HTERT RPE-1 (cell line): Measurements from ENCODE around the gene HEXD.
"Not testable (repeated sequence)": the region's sequence is repeated elsewhere in the genome, so short reads cannot be mapped to it uniquely, and the experiment has no call there.

Source experiments
- in situ Hi-C: fragments of 300-500 bp; cut with MboI; formaldehyde crosslinking; loops from 4 replicates; pipeline ENCODE4 v1.14.3; 2020; ENCODE audit warnings: low sequenced_read_pairs

The HEXD gene

DNA sequence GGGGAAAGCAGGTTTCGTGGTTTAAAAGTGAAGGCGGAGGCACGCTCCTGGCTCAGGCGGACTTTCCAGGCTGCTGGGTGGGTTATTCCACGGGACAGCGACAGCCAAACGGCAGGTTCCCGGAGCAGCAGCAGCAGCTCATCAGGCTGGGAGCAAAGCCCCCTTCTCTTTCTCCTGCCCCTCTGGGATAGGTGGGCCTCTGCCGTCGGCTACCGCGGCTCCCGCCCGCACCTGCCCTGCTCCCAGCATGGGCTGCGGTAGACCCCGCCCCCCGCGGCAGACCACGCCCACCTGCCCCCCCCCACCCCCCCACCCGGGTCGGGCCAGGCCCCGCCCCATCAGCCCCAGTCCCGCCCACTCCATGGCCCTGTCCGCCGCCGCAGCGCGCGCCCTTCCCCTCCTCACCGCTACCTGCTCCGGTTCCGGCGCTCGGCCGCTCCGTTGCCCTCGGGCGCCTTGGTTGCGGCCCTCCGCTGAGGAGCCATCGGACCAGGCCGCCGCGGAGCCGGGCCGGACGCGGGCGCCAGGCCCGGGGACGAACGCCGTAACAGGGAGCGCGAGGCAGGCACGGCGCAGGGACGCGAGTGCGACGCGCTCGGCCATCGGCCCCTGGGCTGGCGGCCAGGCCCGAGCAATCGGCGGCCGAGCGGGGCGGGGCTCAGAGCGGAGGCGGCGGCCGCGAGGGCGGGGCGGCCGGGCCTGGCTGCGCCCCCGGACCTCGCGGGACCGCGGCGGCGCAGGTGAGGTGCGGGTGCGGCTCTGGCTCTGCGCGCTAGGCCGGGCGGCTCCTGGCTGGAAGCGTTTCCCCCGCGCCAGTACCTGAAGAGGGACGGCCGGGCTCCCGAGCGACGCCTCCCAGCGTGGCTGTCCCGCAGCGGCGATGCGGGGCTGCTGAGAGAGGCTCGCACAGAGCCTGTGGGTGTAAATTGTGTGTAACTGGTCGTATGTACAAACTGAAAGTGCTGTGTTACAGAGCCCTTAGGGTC is at the start of gene HEXD, which contains the start of gene OGFOD3:
Gene HEXD, plus strand, starts transcription at position 347 of the 986 bp plus-strand sequence. CDS start 1,453 bp downstream, outside the sequence.
Gene OGFOD3, minus strand, starts transcription at position 586 of the 986 bp plus-strand sequence. Its CDS starts 101 bp downstream, at position 485.
- in situ Hi-C loops, result no loop called here

- in situ Hi-C loops, result no loop called here
These were observed 48.9 kb upstream of the HEXD start for GRCh38 chr17:82369211-82369610.

GRCh38 chr17:82370471-82371332 is 47.4 kb upstream of the HEXD start:
- in situ Hi-C loops, result no loop called here

GRCh38 chr17:82371333-82372248 is 46.6 kb upstream of the HEXD start, which contains the start of gene UTS2R:
Gene UTS2R (plus strand): TSS chr17:82371765. CDS start chr17:82374325, 2,560 bp downstream.
- in situ Hi-C loops, result no loop called here

DNA sequence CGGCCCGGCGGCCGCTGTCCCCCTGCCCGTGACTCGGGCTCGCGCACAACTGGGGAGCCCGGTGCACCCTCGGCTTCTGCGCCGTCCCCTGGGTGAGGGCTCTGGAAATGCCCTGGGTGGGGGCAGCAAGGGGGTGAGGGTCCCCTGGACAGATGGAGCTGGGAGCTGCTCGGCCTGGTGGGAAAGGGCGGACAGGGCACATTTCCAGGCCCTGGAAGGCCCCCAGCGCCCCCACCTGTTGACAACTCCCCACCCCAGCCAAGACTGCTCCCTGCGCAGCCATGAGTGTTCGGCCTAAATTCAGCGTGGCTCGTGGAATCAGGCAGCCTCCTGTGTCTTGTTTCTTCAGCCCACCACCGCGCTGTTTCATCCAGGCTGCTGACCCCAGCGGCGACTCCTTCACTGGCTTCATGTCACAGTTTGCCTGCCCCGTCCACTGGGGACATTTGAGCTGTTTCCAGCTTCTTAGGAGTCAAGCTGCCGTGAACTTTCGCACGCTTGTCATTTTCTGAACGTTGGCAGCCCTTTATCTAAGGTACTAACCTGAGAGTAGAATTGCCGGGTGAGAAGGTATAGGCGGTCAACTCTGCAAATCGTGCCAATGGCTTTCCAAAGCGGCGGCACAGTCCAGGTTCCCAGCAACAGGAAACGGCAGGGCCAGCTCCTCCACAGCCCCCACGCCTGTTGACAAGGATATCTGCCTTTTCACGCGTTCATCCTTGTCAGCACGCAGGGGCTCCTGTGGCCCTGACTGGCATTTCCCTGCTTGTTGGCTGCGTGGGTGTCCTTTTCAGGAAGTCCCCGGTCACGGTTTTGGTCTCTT is 45.7 kb upstream of the HEXD start:
- in situ Hi-C loops, result no loop called here

DNA sequence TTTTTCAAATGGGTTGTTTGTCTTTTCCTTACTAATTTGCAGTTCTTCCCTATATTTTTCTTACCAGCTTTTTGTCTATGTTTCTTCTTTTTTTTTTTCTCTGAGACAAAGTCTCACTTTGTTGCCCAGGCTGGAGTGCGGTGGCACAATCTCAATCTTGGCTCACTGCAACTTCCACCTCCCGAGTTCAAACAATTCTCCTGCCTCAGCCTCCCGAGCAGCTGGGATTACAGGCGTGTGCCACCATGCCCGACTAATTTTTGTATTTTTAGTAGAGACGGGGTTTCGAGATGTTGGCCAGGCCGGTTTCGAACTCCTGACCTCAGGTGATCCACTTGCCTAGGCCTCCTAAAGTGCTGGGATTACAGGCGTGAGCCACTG is 45.1 kb upstream of the HEXD start:
- in situ Hi-C loops, result not testable (repeated sequence)

GRCh38 chr17:82373731-82374625 is 44.2 kb upstream of the HEXD start:
- in situ Hi-C loops, result no loop called here

DNA sequence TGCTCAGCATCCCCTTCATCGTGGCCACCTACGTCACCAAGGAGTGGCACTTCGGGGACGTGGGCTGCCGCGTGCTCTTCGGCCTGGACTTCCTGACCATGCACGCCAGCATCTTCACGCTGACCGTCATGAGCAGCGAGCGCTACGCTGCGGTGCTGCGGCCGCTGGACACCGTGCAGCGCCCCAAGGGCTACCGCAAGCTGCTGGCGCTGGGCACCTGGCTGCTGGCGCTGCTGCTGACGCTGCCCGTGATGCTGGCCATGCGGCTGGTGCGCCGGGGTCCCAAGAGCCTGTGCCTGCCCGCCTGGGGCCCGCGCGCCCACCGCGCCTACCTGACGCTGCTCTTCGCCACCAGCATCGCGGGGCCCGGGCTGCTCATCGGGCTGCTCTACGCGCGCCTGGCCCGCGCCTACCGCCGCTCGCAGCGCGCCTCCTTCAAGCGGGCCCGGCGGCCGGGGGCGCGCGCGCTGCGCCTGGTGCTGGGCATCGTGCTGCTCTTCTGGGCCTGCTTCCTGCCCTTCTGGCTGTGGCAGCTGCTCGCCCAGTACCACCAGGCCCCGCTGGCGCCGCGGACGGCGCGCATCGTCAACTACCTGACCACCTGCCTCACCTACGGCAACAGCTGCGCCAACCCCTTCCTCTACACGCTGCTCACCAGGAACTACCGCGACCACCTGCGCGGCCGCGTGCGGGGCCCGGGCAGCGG is 43.4 kb upstream of the HEXD start:
- in situ Hi-C loops, result no loop called here

GRCh38 chr17:82375359-82376041 is 42.6 kb upstream of the HEXD start:
- in situ Hi-C loops, result no loop called here

- in situ Hi-C loops, result no loop called here
These were observed 42.0 kb upstream of the HEXD start for GRCh38 chr17:82376042-82376730.

- in situ Hi-C loops, result not testable (repeated sequence)
These were observed 40.9 kb upstream of the HEXD start for GRCh38 chr17:82377294-82377693.

- in situ Hi-C loops, result no loop called here
These were observed 40.0 kb upstream of the HEXD start for GRCh38 chr17:82377924-82378740.

GRCh38 chr17:82378741-82379021 is 39.5 kb upstream of the HEXD start:
- in situ Hi-C loops, result no loop called here

GRCh38 chr17:82380860-82381702 is 37.1 kb upstream of the HEXD start:
- in situ Hi-C loops, result no loop called here

GRCh38 chr17:82381703-82382009 is 36.5 kb upstream of the HEXD start:
- in situ Hi-C loops, result not testable (repeated sequence)
